ENCODE data around the gene SP5.

SP5 gene

GRCh38 chr2:170763232-170763631, 48.1 kb downstream of the SP5 start:
- H3K9me3 ChIP-seq (replicated peaks in 1 of 11) = no peaks in the 10 kb centered on the region
- peaks cover 0 to 7% (median 0%) of the 10 kb centered on the region in 10 experiments; a peak in 1 of 20 replicates for H3K4me1 ChIP-seq
- H4K20me1 ChIP-seq = no peaks in the 10 kb centered on the region
- H3K36me3 ChIP-seq = no peaks in the 10 kb centered on the region
- H3K4me2 ChIP-seq = no peak overlapping the region
- no peak overlapping the region for H3K4me3 ChIP-seq
- H3K27ac ChIP-seq = no peak overlapping the region
- H3K27me3 ChIP-seq = no peaks in the 10 kb centered on the region
- no peak for TF ChIP-seq Cebpa-rat (IDR thresholded peaks at IDR 0.05)
- H3K9ac ChIP-seq = no peak overlapping the region

GRCh38 chr2:170764880-170765261, 49.7 kb downstream of the SP5 start:
- no peak for TF ChIP-seq Cebpa-rat (IDR thresholded peaks at IDR 0.05)
- no peaks in the 10 kb centered on the region for H4K20me1 ChIP-seq
- peaks cover 5 to 11% (median 7%) of the 10 kb centered on the region in 10 experiments for H3K4me1 ChIP-seq
- no peak overlapping the region for H3K27ac ChIP-seq
- no peak overlapping the region for H3K4me3 ChIP-seq
- H3K36me3 ChIP-seq = no peaks in the 10 kb centered on the region
- no peak overlapping the region for H3K9ac ChIP-seq
- H3K9me3 ChIP-seq (replicated peaks in 1 of 11) = no peaks in the 10 kb centered on the region
- H3K4me2 ChIP-seq = no peak overlapping the region
- peaks cover 0 to 1% (median 0%) of the 10 kb centered on the region in 11 experiments; a peak in 2 of 22 replicates for H3K27me3 ChIP-seq

GRCh38 chr2:170766693-170767092, 51.6 kb downstream of the SP5 start:
- H4K20me1 ChIP-seq = no peaks in the 10 kb centered on the region
- TF ChIP-seq Cebpa-rat (IDR thresholded peaks at IDR 0.05) = no peak
- H3K4me2 ChIP-seq = no peak overlapping the region
- H3K27me3 ChIP-seq = peaks cover 4 to 17% (median 9%) of the 10 kb centered on the region in 11 experiments
- no peaks in the 10 kb centered on the region for H3K36me3 ChIP-seq
- no peak overlapping the region for H3K4me3 ChIP-seq
- H3K9me3 ChIP-seq (replicated peaks in 1 of 11) = no peaks in the 10 kb centered on the region
- peaks cover 8 to 17% (median 12%) of the 10 kb centered on the region in 10 experiments for H3K4me1 ChIP-seq
- no peak overlapping the region for H3K27ac ChIP-seq
- no peak overlapping the region for H3K9ac ChIP-seq

Measured in BLaER1 treated with 17β-estradiol and CSF1 and Interleukin-3, amounts not matched to agents 10 nM and 100 nM (cell line).